ENCODE results near the gene ASGR1. TPM values are rescaled to one million over a fixed set of nuclear protein-coding genes. Genes with fewer than 3 reads are reported as not detected.
A peak's percentile ranks its signal among the peaks of the same experiment; 100 is the strongest.

Gene ASGR1
- polyA plus RNA-seq, 3 donors: 82.0 to 126 (median 114) TPM

GRCh38 chr17:7123844-7124243 lies 55.3 kb downstream of the ASGR1 start:
- no peaks in the 10 kb centered on the region for H3K27me3 ChIP-seq (ENCODE audit: control insufficient read depth in 2 of 2, insufficient read depth in 2 of 2, low read length in 2 of 2)
- H2AFZ ChIP-seq (ENCODE audit: insufficient read depth, low read depth, low read length, poor library complexity, severe bottlenecking): no peak overlapping the region
- Mint-ChIP-seq H3K27me3 (ENCODE audit: low read depth in 3 of 3) (no peaks in the 10 kb centered on the region), H3K27ac (peak overlapping the region in 6 of 7 donors; percentile 62 to 99 (median 82)), H3K9me3 (peaks cover 0 to 2% (median 0%) of the 10 kb centered on the region in 7 donors), H3K4me1 (peaks cover 71% of the 10 kb centered on the region), H3K36me3 (peaks cover 0 to 4% of the 10 kb centered on the region in 2 donors), H3K4me3 (no peak overlapping the region)
- no peaks in the 10 kb centered on the region for H3K9me3 ChIP-seq (replicated peaks in 1 of 2; ENCODE audit: control insufficient read depth in 1 of 2, insufficient read depth in 1 of 2, low read length in 2 of 2)
- no peak for TF ChIP-seq CTCF (IDR thresholded peaks at IDR 0.05)
- 85% methylated on average over 3 of the region's 4 CpGs for WGBS (ENCODE audit: insufficient coverage)
- no peak overlapping the region for H3K9ac ChIP-seq (ENCODE audit: insufficient read depth, low read length, poor library complexity, severe bottlenecking)
- H3K27ac ChIP-seq (ENCODE audit: low read depth in 1 of 2, low read length in 2 of 2): peak overlapping the region in 1 of 2 donors; percentile 99
- intact Hi-C loops (cut with micrococcal nuclease): no loop called here
- DNase-seq: peak in 2 of 3 donors; percentile 45 to 52
- H3K4me1 ChIP-seq (ENCODE audit: control insufficient read depth in 1 of 2, insufficient read depth in 2 of 2, low read length in 2 of 2): peaks cover 67 to 73% of the 10 kb centered on the region in 2 donors
- H3K36me3 ChIP-seq (replicated peaks in 1 of 2; ENCODE audit: control insufficient read depth in 1 of 2, insufficient read depth in 2 of 2, low read length in 2 of 2): no peaks in the 10 kb centered on the region
- peak overlapping the region in 1 of 3 experiments; percentile 24 for H3K4me3 ChIP-seq (replicated peaks in 1 of 3; ENCODE audit: low read depth in 2 of 3, low read length in 3 of 3)
- no peaks in the 10 kb centered on the region for H3K79me2 ChIP-seq (ENCODE audit: insufficient read depth, low read length)
- H3K4me2 ChIP-seq (replicated peaks; ENCODE audit: extremely low read depth, low read length, poor library complexity, severe bottlenecking): no peak overlapping the region
- no peaks in the 10 kb centered on the region for H4K20me1 ChIP-seq (ENCODE audit: insufficient read depth, low read length)

Small RNA genes within 50 kb of the gene (small RNA-seq; reads per million reads assigned to genes)
- gene AC120057.4 (ENCODE audit: insufficient read length, low read depth) (not detected), gene MIR324 (ENCODE audit: insufficient read length, low read depth) (42.0 reads per million, percentile 93 among the genes with 10 or more reads in this experiment)

Other genes with a start within 250 kb of the ASGR1 start
- gene ALOX12, start 183.3 kb downstream of the ASGR1 start, polyA plus RNA-seq: 1 to 10 TPM in 1 of 3 donors, under 1 TPM in 1, not detected in 1; 0.29 to 1.2 TPM
- gene RNASEK, start 166.7 kb downstream of the ASGR1 start, polyA plus RNA-seq: 1,000 to 10,000 TPM in 2 of 3 donors, 100 to 1,000 TPM in 1; 724 to 1,383 (median 1,057) TPM
- gene BCL6B, start 156.3 kb downstream of the ASGR1 start, polyA plus RNA-seq: under 1 TPM in 1 of 3 donors, not detected in 2; 0.06 TPM
- 1 to 10 TPM in 2 of 3 donors, under 1 TPM in 1; 0.93 to 3.1 (median 2.2) TPM for gene SLC16A13, start 143.4 kb downstream of the ASGR1 start, polyA plus RNA-seq
- not detected for gene SLC16A11, start 135.3 kb downstream of the ASGR1 start, polyA plus RNA-seq
- 10 to 100 TPM; 22.7 to 69.4 (median 61.9) TPM for gene CLEC10A, start 99.1 kb downstream of the ASGR1 start, polyA plus RNA-seq
- gene ASGR2, start 64.5 kb downstream of the ASGR1 start, polyA plus RNA-seq: 100 to 1,000 TPM in 1 of 3 donors, 10 to 100 TPM in 2; 53.3 to 148 (median 78.3) TPM
- 10 to 100 TPM in 1 of 3 donors, under 1 TPM in 2; 0.37 to 42.6 (median 0.39) TPM for gene DLG4, start 40.5 kb upstream of the ASGR1 start, polyA plus RNA-seq
- 1,000 to 10,000 TPM in 1 of 3 donors, 100 to 1,000 TPM in 2; 152 to 1,231 (median 154) TPM for gene ACADVL, start 40.6 kb upstream of the ASGR1 start, polyA plus RNA-seq
- 1 to 10 TPM; 6.7 to 7.8 (median 7.0) TPM for gene DVL2, start 55.1 kb upstream of the ASGR1 start, polyA plus RNA-seq
- 10 to 100 TPM; 12.0 to 18.0 (median 12.9) TPM for gene PHF23, start 60.1 kb upstream of the ASGR1 start, polyA plus RNA-seq
- gene GABARAP, start 63.1 kb upstream of the ASGR1 start, polyA plus RNA-seq: 1,000 to 10,000 TPM; 1,029 to 2,937 (median 2,814) TPM
- 100 to 1,000 TPM in 1 of 3 donors, 10 to 100 TPM in 2; 29.5 to 198 (median 38.3) TPM for gene CTDNEP1, start 72.4 kb upstream of the ASGR1 start, polyA plus RNA-seq
- 10 to 100 TPM; 36.1 to 49.5 (median 44.1) TPM for gene ELP5, start 72.8 kb upstream of the ASGR1 start, polyA plus RNA-seq
- 10 to 100 TPM in 1 of 3 donors, 1 to 10 TPM in 1, under 1 TPM in 1; 0.49 to 13.4 (median 2.1) TPM for gene CLDN7, start 83.1 kb upstream of the ASGR1 start, polyA plus RNA-seq
- not detected for gene SLC2A4, start 102.3 kb upstream of the ASGR1 start, polyA plus RNA-seq
- gene YBX2, start 115.3 kb upstream of the ASGR1 start, polyA plus RNA-seq: not detected
- 100 to 1,000 TPM; 465 to 511 (median 485) TPM for gene EIF5A, start 128.3 kb upstream of the ASGR1 start, polyA plus RNA-seq
- gene GPS2, start 136.0 kb upstream of the ASGR1 start, polyA plus RNA-seq: 100 to 1,000 TPM in 1 of 3 donors, 10 to 100 TPM in 2; 53.5 to 162 (median 59.6) TPM
- gene NEURL4, start 150.0 kb upstream of the ASGR1 start, polyA plus RNA-seq: 10 to 100 TPM in 1 of 3 donors, under 1 TPM in 2; 0.35 to 42.6 (median 0.44) TPM
- gene ACAP1, start 157.2 kb upstream of the ASGR1 start, polyA plus RNA-seq: 10 to 100 TPM; 32.1 to 68.5 (median 40.5) TPM
- 1 to 10 TPM; 3.4 to 5.6 (median 3.6) TPM for gene KCTD11, start 172.8 kb upstream of the ASGR1 start, polyA plus RNA-seq
- not detected for gene TMEM95, start 175.8 kb upstream of the ASGR1 start, polyA plus RNA-seq
- not detected for gene TNK1, start 201.7 kb upstream of the ASGR1 start, polyA plus RNA-seq
- gene PLSCR3, start 215.2 kb upstream of the ASGR1 start, polyA plus RNA-seq: 10 to 100 TPM; 37.6 to 70.4 (median 45.7) TPM
- 10 to 100 TPM; 39.2 to 81.4 (median 72.6) TPM for gene TMEM256, start 224.7 kb upstream of the ASGR1 start, polyA plus RNA-seq
- under 1 TPM in 1 of 3 donors, not detected in 2; 0.55 TPM for gene NLGN2, start 228.5 kb upstream of the ASGR1 start, polyA plus RNA-seq
- not detected for gene SPEM1, start 241.0 kb upstream of the ASGR1 start, polyA plus RNA-seq
- not detected for gene SPEM2, start 246.2 kb upstream of the ASGR1 start, polyA plus RNA-seq
- not detected for gene SPEM3, start 249.5 kb upstream of the ASGR1 start, polyA plus RNA-seq